OCI-LY1 (cell line): ENCODE data around the gene CCDC33.

ENCODE experiments used
- CTCF ChIP-seq: fragments of 200-600 bp; sonication (generic), shearing (Covaris generic); IDR thresholded peaks from 2 replicates; pipeline ENCODE4 v1.5.1; 2017; ENCODE audit warnings: mild to moderate bottlenecking, antibody characterized with exemption, low read length, moderate library complexity, mixed read lengths
- EZH2 ChIP-seq: fragments of 200-600 bp; sonication (generic), shearing (Covaris generic); IDR thresholded peaks from 2 replicates; pipeline ENCODE4 v1.8.0; 2017; ENCODE audit warnings: borderline replicate concordance, mixed run types, mild to moderate bottlenecking, antibody characterized with exemption, low read length, moderate library complexity, mixed read lengths

GRCh38 chr15:74343127-74343796 lies 107.1 kb downstream of the CCDC33 start:
- TF ChIP-seq CTCF = no peak
- no peak for TF ChIP-seq EZH2
